H9 (cell line): ENCODE results near the gene ARL8A. TPM values are rescaled to one million over a fixed set of nuclear protein-coding genes. Genes with fewer than 3 reads are reported as not detected.

ENCODE experiments used
- DNase-seq: peaks from one replicate; pipeline ENCODE4 v3.0.0-alpha.2; 2017
- H2AFZ ChIP-seq: one replicate; pipeline ENCODE4 v1.6.1; 2013; ENCODE audit warnings: mild to moderate bottlenecking, low read length, control low read depth, moderate library complexity
- H2AK5ac ChIP-seq: 2 replicates; pipeline ENCODE4 v1.6.1; 2013; ENCODE audit warnings: low read length, control low read depth, mixed read lengths; ENCODE audit not compliant: insufficient read length
- H2BK120ac ChIP-seq: one replicate; pipeline ENCODE4 v1.6.1; 2013; ENCODE audit warnings: low read depth, mild to moderate bottlenecking, low read length, control low read depth, inconsistent platforms; ENCODE audit not compliant: poor library complexity, severe bottlenecking
- H2BK12ac ChIP-seq: 2 replicates; pipeline ENCODE4 v1.6.1; 2013; ENCODE audit warnings: low read length, control low read depth, mixed read lengths, low read depth; ENCODE audit not compliant: insufficient read length
- H2BK15ac ChIP-seq: 2 replicates; pipeline ENCODE4 v1.6.1; 2013; ENCODE audit warnings: low read depth, low read length, control low read depth
- H2BK20ac ChIP-seq: one replicate; pipeline ENCODE4 v1.6.1; 2013; ENCODE audit warnings: low read depth, mild to moderate bottlenecking, low read length, control low read depth, inconsistent platforms; ENCODE audit not compliant: poor library complexity, severe bottlenecking
- H2BK5ac ChIP-seq: 2 replicates; pipeline ENCODE4 v1.6.1; 2013; ENCODE audit warnings: low read length, control low read depth, mixed read lengths; ENCODE audit not compliant: insufficient read length
- H3K14ac ChIP-seq: 2 replicates; pipeline ENCODE4 v1.6.1; 2013; ENCODE audit warnings: low read length, control low read depth; ENCODE audit not compliant: insufficient read depth
- H3K18ac ChIP-seq: 2 replicates; pipeline ENCODE4 v1.6.1; 2013; ENCODE audit warnings: low read depth, mild to moderate bottlenecking, mixed read lengths, low read length, control low read depth; ENCODE audit not compliant: insufficient read length
- H3K23ac ChIP-seq: 2 replicates; pipeline ENCODE4 v1.6.1; 2013; ENCODE audit warnings: low read length, control low read depth, mixed read lengths, low read depth; ENCODE audit not compliant: insufficient read length
- H3K23me2 ChIP-seq: 2 replicates; pipeline ENCODE4 v1.6.1; 2013; ENCODE audit warnings: low read depth, mild to moderate bottlenecking, mixed read lengths, low read length, control low read depth; ENCODE audit not compliant: insufficient read length, poor library complexity, severe bottlenecking
- H3K27ac ChIP-seq: 2 replicates; pipeline ENCODE4 v1.5.1; 2013; ENCODE audit warnings: low read length, control low read depth, mixed read lengths, low read depth; ENCODE audit not compliant: insufficient read length
- H3K27me3 ChIP-seq: 2 replicates; pipeline ENCODE4 v1.6.1; 2013; ENCODE audit warnings: low read length, control low read depth, inconsistent platforms; ENCODE audit not compliant: insufficient read depth
- H3K4ac ChIP-seq: 2 replicates; pipeline ENCODE4 v1.6.1; 2013; ENCODE audit warnings: low read depth, mild to moderate bottlenecking, control low read depth, inconsistent platforms, low read length, moderate library complexity
- H3K4me1 ChIP-seq: 2 replicates; pipeline ENCODE4 v1.6.1; 2013; ENCODE audit warnings: low read length, control low read depth, inconsistent platforms; ENCODE audit not compliant: insufficient read depth
- H3K4me2 ChIP-seq: 2 replicates; pipeline ENCODE4 v1.6.1; 2013; ENCODE audit warnings: low read length, control low read depth, mixed read lengths; ENCODE audit not compliant: insufficient read length, insufficient read depth
- H3K56ac ChIP-seq: 2 replicates; pipeline ENCODE4 v1.6.1; 2013; ENCODE audit warnings: low read depth, mild to moderate bottlenecking, mixed read lengths, low read length, control low read depth; ENCODE audit not compliant: insufficient read length
- H3K79me1 ChIP-seq: 2 replicates; pipeline ENCODE4 v1.6.1; 2013; ENCODE audit warnings: low read depth, mild to moderate bottlenecking, moderate library complexity, low read length, control low read depth, inconsistent platforms; ENCODE audit not compliant: insufficient read depth, poor library complexity, severe bottlenecking
- H3K79me2 ChIP-seq: 2 replicates; pipeline ENCODE4 v1.6.1; 2013; ENCODE audit warnings: low read length, control low read depth, inconsistent platforms; ENCODE audit not compliant: insufficient read depth
- H3K9ac ChIP-seq: 2 replicates; pipeline ENCODE4 v1.6.1; 2013; ENCODE audit warnings: low read length, control low read depth, mixed read lengths; ENCODE audit not compliant: insufficient read length; ENCODE audit errors: extremely low read depth
- H3K9me3 ChIP-seq: one replicate; pipeline ENCODE4 v1.6.1; 2013; ENCODE audit warnings: low read depth, low read length, inconsistent platforms; ENCODE audit not compliant: control insufficient read depth
- H3T11ph ChIP-seq: one replicate; pipeline ENCODE4 v1.6.1; 2013; ENCODE audit warnings: mild to moderate bottlenecking, low read length, control low read depth, inconsistent platforms
- H4K20me1 ChIP-seq: one replicate; pipeline ENCODE4 v1.6.1; 2013; ENCODE audit not compliant: control insufficient read depth, insufficient read length, insufficient read depth
- H4K5ac ChIP-seq: 2 replicates; pipeline ENCODE4 v1.6.1; 2013; ENCODE audit warnings: low read depth, mild to moderate bottlenecking, mixed read lengths, low read length, control low read depth; ENCODE audit not compliant: insufficient read length
- H4K8ac ChIP-seq: replicated peaks from 2 replicates; pipeline ENCODE4 v1.6.1; 2013; ENCODE audit warnings: low read length, control low read depth, mixed read lengths, low read depth; ENCODE audit not compliant: insufficient read length
- H4K91ac ChIP-seq: 2 replicates; pipeline ENCODE4 v1.6.1; 2013; ENCODE audit warnings: low read depth, mild to moderate bottlenecking, moderate library complexity, mixed read lengths, low read length, control low read depth; ENCODE audit not compliant: insufficient read length
- H3K27ac Mint-ChIP-seq, 3 experiments: 2 replicates in 2 of 3; 3 replicates in 1 of 3; pipeline ENCODE4 v1.8.0; 2020 to 2021; ENCODE audit warnings: mixed read lengths in 3 of 3, mild to moderate bottlenecking in 1 of 3, moderate library complexity in 1 of 3
- H3K27me3 Mint-ChIP-seq: 2 replicates; pipeline ENCODE4 v1.8.0; 2021; ENCODE audit warnings: low read depth, mild to moderate bottlenecking, moderate library complexity, mixed read lengths
- H3K36me3 Mint-ChIP-seq, 3 experiments: 2 replicates in 2 of 3; 3 replicates in 1 of 3; pipeline ENCODE4 v1.8.0; 2020 to 2021; ENCODE audit warnings: low read depth in 3 of 3, mixed read lengths in 3 of 3; ENCODE audit not compliant: insufficient read depth in 1 of 3
- H3K4me1 Mint-ChIP-seq, 2 experiments: 2 replicates each; pipeline ENCODE4 v1.8.0; 2020; ENCODE audit warnings: mixed read lengths in 2 of 2
- H3K4me3 Mint-ChIP-seq, 2 experiments: 2 replicates in 1 of 2; 3 replicates in 1 of 2; pipeline ENCODE4 v1.8.0; 2020 to 2021; ENCODE audit warnings: mild to moderate bottlenecking in 2 of 2, mixed read lengths in 2 of 2, moderate library complexity in 1 of 2
- H3K9me3 Mint-ChIP-seq, 2 experiments: 2 replicates in 1 of 2; 3 replicates in 1 of 2; pipeline ENCODE4 v1.8.0; 2020; ENCODE audit warnings: mild to moderate bottlenecking in 2 of 2, mixed read lengths in 2 of 2, moderate library complexity in 1 of 2
- WGBS: extraction: QIAGEN DNeasy Blood & Tissue Kit; methylation state at CpG from one replicate; pipeline ENCODE4 v1.1.7; 2013; ENCODE audit warnings: missing lambda C conversion rate, low lambda C conversion rate, mixed read lengths; ENCODE audit not compliant: insufficient read length; ENCODE audit errors: extremely low coverage; 5-methylcytosine and 5-hydroxymethylcytosine counted together
- total RNA-seq: library from RNA; stranded (reverse); gene quantifications from 2 replicates; pipeline ENCODE4 v1.2.1, GENCODE V29; 2021
- TF ChIP-seq, protein P1 (sequence below): fragments of 200-600 bp; sonication (generic); conservative IDR thresholded peaks from 3 replicates; pipeline ENCODE4 v1.8.0; 2021; ENCODE audit warnings: antibody characterized with exemption, mild to moderate bottlenecking

ARL8A gene
- total RNA-seq, 1 experiment from 2014 or later, result 67.2 TPM

DNA sequence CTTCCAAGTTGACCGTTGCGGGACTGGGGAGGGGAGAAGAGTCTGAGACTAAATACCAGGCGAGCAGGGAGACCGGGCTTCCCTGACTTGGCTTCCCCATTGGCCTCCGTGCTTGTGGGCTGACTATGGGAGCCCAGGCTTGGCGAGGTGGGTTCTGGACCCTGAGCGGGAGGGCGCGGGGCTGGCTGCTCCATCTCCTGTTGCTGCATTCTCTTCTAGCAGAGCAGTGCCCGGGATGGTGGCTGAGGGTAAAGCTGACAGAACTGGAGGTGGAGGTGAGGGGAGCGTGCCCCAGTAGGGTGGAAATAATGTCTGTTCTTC lies 49.8 kb upstream of the ARL8A start:
- H4K91ac ChIP-seq, result no peak overlapping the region
- H2BK12ac ChIP-seq, result no peak overlapping the region
- H3K18ac ChIP-seq, result no peak overlapping the region
- no peak overlapping the region for H3K9ac ChIP-seq
- TF ChIP-seq, protein P1, sequence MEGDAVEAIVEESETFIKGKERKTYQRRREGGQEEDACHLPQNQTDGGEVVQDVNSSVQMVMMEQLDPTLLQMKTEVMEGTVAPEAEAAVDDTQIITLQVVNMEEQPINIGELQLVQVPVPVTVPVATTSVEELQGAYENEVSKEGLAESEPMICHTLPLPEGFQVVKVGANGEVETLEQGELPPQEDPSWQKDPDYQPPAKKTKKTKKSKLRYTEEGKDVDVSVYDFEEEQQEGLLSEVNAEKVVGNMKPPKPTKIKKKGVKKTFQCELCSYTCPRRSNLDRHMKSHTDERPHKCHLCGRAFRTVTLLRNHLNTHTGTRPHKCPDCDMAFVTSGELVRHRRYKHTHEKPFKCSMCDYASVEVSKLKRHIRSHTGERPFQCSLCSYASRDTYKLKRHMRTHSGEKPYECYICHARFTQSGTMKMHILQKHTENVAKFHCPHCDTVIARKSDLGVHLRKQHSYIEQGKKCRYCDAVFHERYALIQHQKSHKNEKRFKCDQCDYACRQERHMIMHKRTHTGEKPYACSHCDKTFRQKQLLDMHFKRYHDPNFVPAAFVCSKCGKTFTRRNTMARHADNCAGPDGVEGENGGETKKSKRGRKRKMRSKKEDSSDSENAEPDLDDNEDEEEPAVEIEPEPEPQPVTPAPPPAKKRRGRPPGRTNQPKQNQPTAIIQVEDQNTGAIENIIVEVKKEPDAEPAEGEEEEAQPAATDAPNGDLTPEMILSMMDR, result no peak
- peaks cover 8 to 10% of the 10 kb centered on the region in 2 experiments for H3K4me1 Mint-ChIP-seq
- H3K4me1 ChIP-seq, result no peaks in the 10 kb centered on the region; the same call in 1 of the 2 replicates
- H2BK15ac ChIP-seq, result no peak overlapping the region
- no CpG with 5 or more reads among the region's 11 CpGs for WGBS
- no peak overlapping the region for H3T11ph ChIP-seq
- H4K5ac ChIP-seq, result no peak overlapping the region
- H3K23ac ChIP-seq, result no peak overlapping the region
- peaks cover 53% of the 10 kb centered on the region for H3K27me3 Mint-ChIP-seq
- no peak overlapping the region for H4K8ac ChIP-seq
- H3K4ac ChIP-seq, result no peak overlapping the region
- H2BK20ac ChIP-seq, result no peak overlapping the region
- no peaks in the 10 kb centered on the region; a peak in 1 of 7 replicates for H3K36me3 Mint-ChIP-seq
- no peak overlapping the region for H3K27ac ChIP-seq
- peaks cover 11% of the 10 kb centered on the region; the same call in 1 of the 2 replicates for H3K27me3 ChIP-seq
- no peaks in the 10 kb centered on the region for H3K9me3 ChIP-seq
- peaks cover 4% of the 10 kb centered on the region for H3K23me2 ChIP-seq
- DNase-seq, result no peak
- H3K56ac ChIP-seq, result no peak overlapping the region
- H2AK5ac ChIP-seq, result no peak overlapping the region
- H2BK120ac ChIP-seq, result no peak overlapping the region
- no peak overlapping the region for H3K27ac Mint-ChIP-seq
- H4K20me1 ChIP-seq, result no peaks in the 10 kb centered on the region
- no peak overlapping the region for H2AFZ ChIP-seq
- peak overlapping the region; percentile 65 for H3K4me2 ChIP-seq
- no peak overlapping the region for H2BK5ac ChIP-seq
- no peaks in the 10 kb centered on the region for H3K79me2 ChIP-seq
- no peaks in the 10 kb centered on the region; a peak in 2 of 5 replicates for H3K9me3 Mint-ChIP-seq
- H3K79me1 ChIP-seq, result no peaks in the 10 kb centered on the region
- H3K4me3 Mint-ChIP-seq, result peak overlapping the region; percentile 33 to 68
- no peak overlapping the region for H3K14ac ChIP-seq
